Measurements from ENCODE around the gene KRTAP10-4.
"Not testable (repeated sequence)": the region's sequence is repeated elsewhere in the genome, so short reads cannot be mapped to it uniquely, and the experiment has no call there.

Gene KRTAP10-4

DNA sequence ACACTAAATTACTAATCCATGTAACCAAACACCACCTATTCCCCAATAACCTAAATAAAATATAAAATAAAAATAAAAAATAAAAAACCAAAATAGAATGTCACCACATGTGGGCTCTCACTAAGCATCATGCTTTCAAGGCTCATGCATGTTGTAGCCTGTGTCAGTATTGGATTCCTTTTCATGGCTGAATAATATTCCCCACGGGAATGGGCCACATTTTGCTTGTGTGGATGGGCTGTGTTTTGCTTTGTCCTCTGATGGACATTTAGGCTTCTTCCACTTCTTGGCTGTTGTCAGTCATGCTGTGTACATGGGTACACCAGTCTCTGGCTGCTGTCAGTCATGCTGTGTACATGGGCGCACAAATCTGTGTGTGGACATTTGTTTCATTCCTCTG, 15.6 kb downstream of the KRTAP10-4 start:
- Mint-ChIP-seq H3K4me3 (no peak overlapping the region), H3K9me3 (no peaks in the 10 kb centered on the region), H3K36me3 (no peaks in the 10 kb centered on the region), H3K4me1 (no peaks in the 10 kb centered on the region), H3K27me3 (peaks cover 50 to 61% of the 10 kb centered on the region in 2 donors), H3K27ac (no peak overlapping the region)
- no peak for DNase-seq
- no peak for ATAC-seq (replicated peaks)

DNA sequence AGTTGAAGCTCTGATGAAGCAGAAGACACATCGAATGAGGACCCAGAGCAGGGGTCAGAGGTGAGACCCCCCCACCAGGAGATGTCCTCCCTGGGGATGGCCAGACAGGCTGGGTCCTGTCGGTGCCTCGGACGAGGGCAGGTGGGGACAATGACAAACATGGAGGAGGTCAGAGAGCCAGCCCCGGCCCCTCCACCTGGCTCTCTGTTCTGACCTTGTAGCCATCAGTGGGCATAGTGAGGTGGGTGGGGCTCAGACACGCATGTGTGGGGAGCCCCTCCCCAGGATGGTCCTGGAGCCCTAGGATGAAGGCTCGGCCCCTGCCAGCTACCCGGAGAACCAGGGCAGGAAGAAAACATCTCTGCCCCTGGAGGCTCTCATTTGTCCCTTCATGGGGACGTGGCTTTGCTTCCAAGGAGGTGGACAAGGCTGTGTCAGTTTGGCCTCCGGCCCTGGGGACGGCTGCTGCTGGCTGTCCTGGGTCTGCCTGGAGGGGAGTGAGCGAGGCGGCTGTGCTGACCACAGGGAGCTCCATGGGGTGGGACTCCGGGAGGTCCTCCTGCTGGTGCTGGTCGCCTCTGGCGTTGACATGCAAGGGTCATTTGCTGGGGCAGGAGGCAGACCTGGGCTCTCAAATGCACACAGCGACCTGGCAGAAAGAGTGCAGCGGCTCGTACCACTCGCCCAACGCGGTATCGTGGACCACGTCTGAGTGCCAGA, 16.2 kb downstream of the KRTAP10-4 start:
- no peak for ATAC-seq (replicated peaks)
- H3K27me3 Mint-ChIP-seq = peaks cover 45 to 55% of the 10 kb centered on the region in 2 donors
- no peaks in the 10 kb centered on the region for H3K4me1 Mint-ChIP-seq
- H3K4me3 Mint-ChIP-seq = no peak overlapping the region
- H3K27ac Mint-ChIP-seq = no peak overlapping the region
- H3K36me3 Mint-ChIP-seq = no peaks in the 10 kb centered on the region
- DNase-seq = no peak
- H3K9me3 Mint-ChIP-seq = no peaks in the 10 kb centered on the region

GRCh38 chr21:44590311-44590721, 16.8 kb downstream of the KRTAP10-4 start:
- H3K27ac Mint-ChIP-seq = no peak overlapping the region
- ATAC-seq (replicated peaks) (no peak), DNase-seq (no peak)
- H3K4me1 Mint-ChIP-seq = no peaks in the 10 kb centered on the region
- peaks cover 46 to 50% of the 10 kb centered on the region in 2 donors for H3K27me3 Mint-ChIP-seq
- H3K36me3 Mint-ChIP-seq = no peaks in the 10 kb centered on the region
- H3K4me3 Mint-ChIP-seq = no peak overlapping the region
- H3K9me3 Mint-ChIP-seq = no peaks in the 10 kb centered on the region

DNA sequence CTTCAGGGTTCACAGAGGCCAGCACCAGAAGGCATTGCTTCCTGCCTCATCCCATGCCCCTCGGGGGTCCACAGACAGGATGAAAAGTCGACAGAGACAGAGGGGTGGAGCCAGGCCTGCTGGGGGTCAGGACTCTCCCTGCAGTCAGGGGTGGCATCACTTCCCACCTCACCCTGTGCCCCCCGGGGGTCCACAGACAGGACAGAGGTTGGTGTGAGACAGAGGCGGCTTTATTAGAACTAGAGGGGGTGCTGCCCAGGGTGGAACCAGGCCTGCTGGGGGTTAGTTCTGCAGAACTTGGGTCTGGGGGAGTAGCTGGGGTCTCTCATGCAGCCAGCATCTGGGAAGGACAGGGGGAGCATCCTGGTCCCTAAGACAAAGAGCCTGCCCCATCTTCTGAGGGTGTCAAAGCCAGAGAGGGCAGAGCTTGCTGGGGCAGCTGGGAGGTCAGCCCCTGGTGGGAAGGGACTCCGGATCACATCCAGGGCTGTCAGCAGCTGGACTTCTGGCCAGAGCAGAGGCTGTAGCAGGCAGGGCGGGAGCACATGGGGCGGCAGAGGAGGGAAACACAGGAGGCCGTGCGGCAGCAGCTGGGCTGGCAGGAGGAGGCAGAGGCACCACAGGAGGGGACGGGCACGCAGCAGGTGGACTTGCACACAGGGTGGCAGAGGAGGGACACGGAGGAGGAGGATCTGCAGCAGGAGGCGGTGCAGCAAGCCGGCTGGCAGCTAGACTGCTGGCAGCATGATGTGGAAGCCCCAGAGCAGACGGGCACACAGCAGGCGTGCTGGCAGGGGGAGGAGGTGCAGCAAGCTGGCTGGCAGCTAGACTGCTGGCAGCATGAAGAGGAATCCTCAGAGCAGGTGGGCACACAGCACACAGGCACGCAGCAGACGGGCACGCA, 17.6 kb downstream of the KRTAP10-4 start:
- H3K4me1 Mint-ChIP-seq; H3K9me3 Mint-ChIP-seq; H3K36me3 Mint-ChIP-seq; DNase-seq; H3K27ac Mint-ChIP-seq; H3K4me3 Mint-ChIP-seq; ATAC-seq (replicated peaks): not testable (repeated sequence)
- H3K27me3 Mint-ChIP-seq = peaks cover 38 to 42% of the 10 kb centered on the region in 2 donors

DNA sequence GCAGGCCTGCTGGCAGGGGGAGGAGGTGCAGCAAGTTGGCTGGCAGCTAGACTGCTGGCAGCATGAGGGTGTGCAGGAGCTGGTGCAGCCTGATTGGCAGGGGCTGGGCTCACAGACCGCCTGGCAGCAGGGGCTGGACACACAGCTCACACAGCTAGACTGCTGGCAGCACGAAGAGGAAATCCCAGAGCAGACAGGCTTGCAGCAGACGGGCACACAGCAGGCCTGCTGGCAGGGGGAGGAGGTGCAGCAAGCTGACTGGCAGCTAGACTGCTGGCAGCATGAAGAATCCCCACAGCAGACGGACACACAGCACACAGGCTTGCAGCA, 18.2 kb downstream of the KRTAP10-4 start:
- not testable (repeated sequence) for H3K27ac Mint-ChIP-seq; ATAC-seq (replicated peaks); DNase-seq; H3K9me3 Mint-ChIP-seq; H3K4me1 Mint-ChIP-seq; H3K36me3 Mint-ChIP-seq; H3K4me3 Mint-ChIP-seq
- peaks cover 32 to 36% of the 10 kb centered on the region in 2 donors for H3K27me3 Mint-ChIP-seq

DNA sequence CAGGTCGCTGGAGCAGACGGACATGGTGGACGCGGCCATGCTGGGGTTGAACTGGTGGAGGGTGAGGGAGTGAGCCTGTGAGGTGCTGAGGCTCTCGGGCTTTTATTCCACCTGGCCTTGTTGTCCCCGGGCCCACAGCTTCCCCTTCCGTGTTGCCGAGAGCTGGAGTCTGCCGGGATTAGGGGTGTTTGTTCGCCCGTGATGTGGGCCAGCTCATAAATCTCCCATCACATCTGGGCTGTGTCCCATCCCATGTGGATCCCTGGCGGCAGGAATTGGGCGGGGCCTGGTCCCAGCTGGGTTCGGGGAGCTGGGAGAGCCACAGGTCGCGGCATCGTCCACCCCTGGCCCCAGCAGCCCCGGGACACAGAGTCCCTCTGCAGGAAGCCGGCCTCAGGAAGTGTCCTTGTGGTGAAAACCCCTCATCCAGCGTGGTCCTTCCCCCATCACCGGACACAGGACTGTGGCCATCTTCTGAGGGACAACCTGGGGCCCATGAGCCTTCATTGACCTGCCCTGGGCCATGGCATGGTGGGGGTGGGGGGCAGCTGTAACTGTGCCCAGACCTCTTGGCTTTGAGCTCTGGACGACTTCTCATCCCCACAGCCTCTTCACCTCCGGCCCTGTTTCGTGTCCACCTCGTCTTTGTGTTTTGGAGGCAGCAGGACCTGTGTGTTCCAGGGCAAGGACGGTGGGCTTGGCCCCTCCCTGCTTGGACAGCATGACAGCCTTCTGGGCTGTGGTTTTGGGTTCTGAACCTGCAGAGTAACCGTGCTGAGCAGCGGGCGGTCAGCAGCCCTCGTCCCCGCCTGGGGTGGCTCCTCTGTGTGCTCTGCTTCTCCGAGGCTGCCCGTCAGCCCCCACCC, 19.1 kb downstream of the KRTAP10-4 start, which contains the start of gene KRTAP10-6:
TSS of gene KRTAP10-6 (minus strand) at position 60 of the 866 bp plus-strand sequence. CDS start at position 39, 21 bp downstream.
- Mint-ChIP-seq H3K36me3 (no peaks in the 10 kb centered on the region), H3K4me1 (no peaks in the 10 kb centered on the region), H3K4me3 (no peak within 1 kb of the TSS), H3K27ac (no peak within 1 kb of the TSS), H3K27me3 (peaks cover 25 to 28% of the 10 kb centered on the region in 2 donors), H3K9me3 (no peaks in the 10 kb centered on the region)
- ATAC-seq (replicated peaks) = no peak
- no peak for DNase-seq

DNA sequence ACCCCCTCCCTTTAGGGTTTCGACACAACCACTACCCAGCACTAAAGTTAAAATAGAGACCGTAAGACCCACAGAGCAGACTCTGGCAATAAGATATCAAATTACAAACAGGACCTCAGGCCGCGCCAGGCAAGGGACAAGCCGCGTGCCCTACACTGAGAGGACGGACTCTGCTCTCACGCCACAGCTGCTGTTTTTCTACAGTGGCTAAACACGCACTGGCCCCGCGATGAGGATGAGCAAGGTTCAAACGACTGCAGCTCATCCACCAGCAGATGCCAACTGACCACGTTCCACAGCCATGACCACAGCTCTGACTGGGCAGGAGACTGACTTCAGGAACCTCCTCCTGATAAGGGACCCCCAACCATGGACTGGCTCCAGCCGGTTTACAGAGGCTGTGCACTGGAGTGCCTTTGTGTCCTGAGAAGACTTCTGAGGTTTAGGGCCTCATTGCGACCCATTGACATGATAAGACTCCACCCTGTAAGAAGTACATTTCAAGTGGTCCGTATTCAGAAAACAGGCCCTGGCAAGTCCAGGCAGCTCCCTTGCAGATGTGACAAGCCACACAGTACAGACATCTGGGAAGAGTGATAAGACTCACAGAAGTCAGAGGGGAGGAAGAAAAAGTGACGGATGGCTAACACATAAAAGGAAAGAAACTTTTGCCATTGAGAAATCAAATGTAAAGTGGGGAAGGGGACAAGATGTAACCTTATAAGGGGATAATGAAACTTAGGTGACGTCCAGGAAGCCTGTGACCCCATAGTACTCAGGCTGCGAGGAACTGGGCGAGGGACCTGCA, 20.3 kb downstream of the KRTAP10-4 start:
- ATAC-seq (replicated peaks) (no peak), DNase-seq (no peak)
- H3K9me3 Mint-ChIP-seq = peaks cover 4% of the 10 kb centered on the region in 2 donors
- no peaks in the 10 kb centered on the region for H3K36me3 Mint-ChIP-seq
- H3K27ac Mint-ChIP-seq = no peak overlapping the region
- H3K27me3 Mint-ChIP-seq = peaks cover 32 to 37% of the 10 kb centered on the region in 2 donors
- H3K4me1 Mint-ChIP-seq = no peaks in the 10 kb centered on the region
- H3K4me3 Mint-ChIP-seq = no peak overlapping the region

GRCh38 chr21:44594406-44594916, 20.9 kb downstream of the KRTAP10-4 start:
- Mint-ChIP-seq H3K4me3 (no peak overlapping the region), H3K36me3 (no peaks in the 10 kb centered on the region), H3K27me3 (peaks cover 29 to 36% of the 10 kb centered on the region in 2 donors), H3K4me1 (no peaks in the 10 kb centered on the region), H3K9me3 (peaks cover 4 to 6% of the 10 kb centered on the region in 2 donors), H3K27ac (no peak overlapping the region)
- ATAC-seq (replicated peaks) (no peak), DNase-seq (no peak)

DNA sequence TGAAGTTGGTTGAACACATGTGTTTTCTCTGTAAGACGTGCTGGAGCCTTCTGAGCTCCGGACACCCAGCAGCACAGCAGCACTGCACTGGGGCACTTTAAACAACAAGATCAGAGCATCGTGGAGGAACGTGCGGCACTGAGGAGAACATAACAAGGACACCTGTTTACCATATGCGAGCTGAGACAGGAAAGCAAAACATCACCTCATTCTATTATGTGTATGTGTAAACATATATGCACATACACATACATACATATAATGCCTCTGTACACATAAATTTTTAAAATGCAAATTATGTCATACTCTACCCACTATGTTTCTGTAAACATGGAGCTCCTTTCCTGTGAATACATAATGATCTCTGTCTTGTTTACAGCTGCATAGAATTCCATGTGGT, 22.0 kb downstream of the KRTAP10-4 start:
- ATAC-seq (replicated peaks) = no peak
- no peak overlapping the region for H3K4me3 Mint-ChIP-seq
- no peaks in the 10 kb centered on the region for H3K4me1 Mint-ChIP-seq
- H3K9me3 Mint-ChIP-seq = peaks cover 4 to 6% of the 10 kb centered on the region in 2 donors
- H3K27ac Mint-ChIP-seq = no peak overlapping the region
- no peak for DNase-seq
- peaks cover 23 to 29% of the 10 kb centered on the region in 2 donors for H3K27me3 Mint-ChIP-seq
- H3K36me3 Mint-ChIP-seq = no peaks in the 10 kb centered on the region

- DNase-seq = no peak
- Mint-ChIP-seq H3K36me3 (no peaks in the 10 kb centered on the region), H3K4me3 (no peak overlapping the region), H3K27me3 (peaks cover 28 to 29% of the 10 kb centered on the region in 2 donors), H3K4me1 (no peaks in the 10 kb centered on the region), H3K9me3 (peaks cover 4 to 6% of the 10 kb centered on the region in 2 donors), H3K27ac (no peak overlapping the region)
- ATAC-seq (replicated peaks) = no peak
Measured at GRCh38 chr21:44596068-44596725, 22.7 kb downstream of the KRTAP10-4 start.

GRCh38 chr21:44598061-44598460, 24.5 kb downstream of the KRTAP10-4 start:
- Mint-ChIP-seq H3K4me3 (no peak overlapping the region), H3K9me3 (peaks cover 4 to 6% of the 10 kb centered on the region in 2 donors), H3K4me1 (no peaks in the 10 kb centered on the region), H3K27me3 (peaks cover 29 to 34% of the 10 kb centered on the region in 2 donors), H3K27ac (no peak overlapping the region), H3K36me3 (no peaks in the 10 kb centered on the region)
- ATAC-seq (replicated peaks) (no peak), DNase-seq (no peak)

DNA sequence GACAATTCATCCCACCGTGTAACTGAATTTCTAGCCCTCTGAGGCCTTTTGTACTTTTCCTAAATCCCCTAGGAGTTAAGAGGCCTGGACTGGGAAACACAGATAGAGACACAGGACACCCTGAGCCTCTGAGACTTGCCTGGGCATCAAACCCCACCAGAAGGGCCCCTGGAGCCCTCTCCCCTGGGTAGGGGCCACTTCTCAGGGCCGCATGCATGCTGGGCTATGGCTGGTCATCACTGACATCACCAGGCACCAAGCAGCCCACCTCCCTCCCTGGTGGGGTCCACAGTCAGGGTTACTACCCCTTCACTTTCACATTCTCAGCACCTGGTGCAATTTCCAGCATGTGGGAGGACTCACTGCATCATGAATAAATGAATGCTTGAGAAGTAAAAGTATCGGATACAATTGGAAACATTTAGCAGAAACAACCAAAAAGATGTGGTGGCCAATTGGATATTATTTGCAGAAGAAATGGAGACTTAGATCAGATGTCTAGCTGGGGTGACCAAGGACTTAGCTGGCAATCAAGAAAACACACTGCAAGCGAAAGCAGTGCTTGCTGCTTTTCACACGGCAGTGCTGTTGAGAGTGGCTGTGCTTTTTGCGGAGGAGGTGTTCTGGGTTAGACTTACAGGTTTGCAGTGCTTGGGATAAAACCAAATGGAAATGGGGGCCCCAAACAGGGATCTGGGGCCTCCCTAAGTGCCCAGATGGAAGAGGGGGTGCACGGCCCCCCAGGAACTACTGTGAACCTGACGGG, 25.9 kb downstream of the KRTAP10-4 start:
- DNase-seq (no peak), ATAC-seq (replicated peaks) (no peak)
- Mint-ChIP-seq H3K27me3 (peaks cover 36 to 44% of the 10 kb centered on the region in 2 donors), H3K36me3 (no peaks in the 10 kb centered on the region), H3K9me3 (peaks cover 4 to 6% of the 10 kb centered on the region in 2 donors), H3K4me3 (no peak overlapping the region), H3K27ac (no peak overlapping the region), H3K4me1 (no peaks in the 10 kb centered on the region)

All from stimulated activated naive B cell treated with anti-CD40 and anti-IgM and Interleukin-4, amounts not matched to agents 10 μg/mL and 1 μg/mL and 100 μg/mL, for 72 hours (primary cell).